Mesendoderm (in vitro differentiated cells): Measurements from ENCODE around the gene PPP2R2C.

Experiments used
- DNase-seq: peaks from one replicate; pipeline ENCODE4 v3.0.0; 2013
- H2AK5ac ChIP-seq: 2 replicates; pipeline ENCODE4 v1.6.1; 2013; ENCODE audit warnings: low read length, inconsistent platforms
- H2BK120ac ChIP-seq: 2 replicates; pipeline ENCODE4 v1.6.1; 2013; ENCODE audit warnings: low read depth, mild to moderate bottlenecking, low read length, moderate library complexity, mixed read lengths
- H2BK15ac ChIP-seq: replicated peaks from 2 replicates; pipeline ENCODE4 v1.6.1; 2013; ENCODE audit warnings: low read depth, mild to moderate bottlenecking, moderate library complexity
- H2BK5ac ChIP-seq: 2 replicates; pipeline ENCODE4 v1.6.1; 2013; ENCODE audit warnings: low read length, inconsistent platforms
- H3K18ac ChIP-seq: 2 replicates; pipeline ENCODE4 v1.6.1; 2013; ENCODE audit warnings: mild to moderate bottlenecking, low read length, mixed read lengths
- H3K23ac ChIP-seq: one replicate; pipeline ENCODE4 v1.6.1; 2013; ENCODE audit warnings: low read length
- H3K27ac ChIP-seq: 2 replicates; pipeline ENCODE4 v1.5.1; 2013; ENCODE audit warnings: low read depth, mild to moderate bottlenecking, inconsistent platforms, low read length, moderate library complexity
- H3K27me3 ChIP-seq: 2 replicates; pipeline ENCODE4 v1.6.1; 2013; ENCODE audit warnings: low read length, control low read depth, mild to moderate bottlenecking, inconsistent platforms; ENCODE audit not compliant: insufficient read depth, poor library complexity
- H3K36me3 ChIP-seq: 2 replicates; pipeline ENCODE4 v1.6.1; 2013; ENCODE audit warnings: low read length, inconsistent platforms; ENCODE audit not compliant: control insufficient read depth, insufficient read depth
- H3K4ac ChIP-seq: one replicate; pipeline ENCODE4 v1.6.1; 2013; ENCODE audit warnings: low read depth, mild to moderate bottlenecking, low read length, moderate library complexity
- H3K4me1 ChIP-seq: 2 replicates; pipeline ENCODE4 v1.6.1; 2013; ENCODE audit warnings: low read depth, low read length, inconsistent platforms; ENCODE audit not compliant: control insufficient read depth
- H3K4me2 ChIP-seq: 2 replicates; pipeline ENCODE4 v1.6.1; 2013; ENCODE audit warnings: low read length
- H3K4me3 ChIP-seq: 2 replicates; pipeline ENCODE4 v1.5.1; 2013; ENCODE audit warnings: mild to moderate bottlenecking, low read length
- H3K56ac ChIP-seq: one replicate; pipeline ENCODE4 v1.6.1; 2013; ENCODE audit warnings: low read length
- H3K79me1 ChIP-seq: 2 replicates; pipeline ENCODE4 v1.6.1; 2013; ENCODE audit warnings: low read length, inconsistent platforms
- H3K79me2 ChIP-seq: 2 replicates; pipeline ENCODE4 v1.6.1; 2013; ENCODE audit warnings: mild to moderate bottlenecking, low read length; ENCODE audit not compliant: control insufficient read depth, insufficient read depth
- H3K9ac ChIP-seq: 2 replicates; pipeline ENCODE4 v1.6.1; 2013; ENCODE audit warnings: low read length, inconsistent platforms
- H4K5ac ChIP-seq: one replicate; pipeline ENCODE4 v1.6.1; 2013; ENCODE audit warnings: low read length
- H4K8ac ChIP-seq: one replicate; pipeline ENCODE4 v1.6.1; 2013; ENCODE audit warnings: low read depth, mild to moderate bottlenecking, control low read depth, low read length, moderate library complexity
- WGBS: extraction: QIAGEN DNeasy Blood & Tissue Kit; methylation state at CpG from one replicate; pipeline ENCODE4 v1.1.7; 2013; ENCODE audit warnings: low lambda C conversion rate, missing lambda C conversion rate; ENCODE audit not compliant: insufficient coverage; ENCODE audit errors: extremely low coverage; 5-methylcytosine and 5-hydroxymethylcytosine counted together

The PPP2R2C gene

GRCh38 chr4:6452897-6453687 is 19.3 kb downstream of the PPP2R2C start:
- Histone ChIP-seq H3K4me3 (no peak overlapping the region), H3K4me1 (no peaks in the 10 kb centered on the region), H3K18ac (no peak overlapping the region), H3K79me2 (no peaks in the 10 kb centered on the region), H3K36me3 (no peaks in the 10 kb centered on the region), H2BK5ac (no peak overlapping the region), H3K23ac (no peak overlapping the region), H4K8ac (no peak overlapping the region), H3K4ac (no peak overlapping the region), H3K9ac (no peak overlapping the region), H3K4me2 (no peak overlapping the region), H4K5ac (no peak overlapping the region), H2AK5ac (no peak overlapping the region), H3K56ac (no peak overlapping the region), H3K27me3 (no peaks in the 10 kb centered on the region), H3K27ac (no peak overlapping the region), H2BK15ac (no peak overlapping the region), H2BK120ac (no peak overlapping the region), H3K79me1 (peaks cover 5% of the 10 kb centered on the region)
- no peak for DNase-seq
- no CpG with 5 or more reads among the region's 20 CpGs for WGBS

GRCh38 chr4:6452116-6452896 is 20.1 kb downstream of the PPP2R2C start:
- Histone ChIP-seq H2BK120ac (no peak overlapping the region), H3K36me3 (no peaks in the 10 kb centered on the region), H4K5ac (no peak overlapping the region), H3K27ac (no peak overlapping the region), H3K4me3 (no peak overlapping the region), H2BK15ac (no peak overlapping the region), H3K27me3 (no peaks in the 10 kb centered on the region), H3K56ac (no peak overlapping the region), H3K23ac (no peak overlapping the region), H3K4ac (no peak overlapping the region), H2AK5ac (no peak overlapping the region), H3K79me2 (no peaks in the 10 kb centered on the region), H3K9ac (no peak overlapping the region), H4K8ac (no peak overlapping the region), H3K4me1 (no peaks in the 10 kb centered on the region), H3K18ac (no peak overlapping the region), H3K79me1 (peaks cover 5% of the 10 kb centered on the region), H2BK5ac (no peak overlapping the region), H3K4me2 (no peak overlapping the region)
- WGBS, result no CpG with 5 or more reads among the region's 11 CpGs
- no peak for DNase-seq

DNA sequence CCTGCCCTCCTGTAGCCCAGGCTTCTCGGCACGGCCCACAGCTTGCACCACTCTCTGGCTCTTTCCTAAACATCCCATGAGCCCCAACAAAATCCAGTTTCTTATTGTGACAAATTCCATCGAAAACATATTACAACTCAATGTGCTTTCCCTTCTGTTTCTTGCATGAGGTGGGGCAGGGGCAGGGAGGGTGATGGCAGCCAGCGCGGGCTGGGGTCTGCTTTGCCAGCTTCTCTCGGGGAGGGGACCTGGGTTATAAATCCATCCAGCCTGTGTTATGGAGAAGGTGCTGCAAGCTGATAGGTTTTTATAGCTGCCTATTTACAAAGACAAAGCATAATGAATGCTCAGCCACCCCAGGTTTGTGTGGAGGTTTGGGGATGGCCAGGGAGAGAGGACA is 21.1 kb downstream of the PPP2R2C start:
- H3K27me3 ChIP-seq, result no peaks in the 10 kb centered on the region
- no peaks in the 10 kb centered on the region for H3K36me3 ChIP-seq
- no peak for DNase-seq
- no peak overlapping the region for H3K23ac ChIP-seq
- no peak overlapping the region for H4K8ac ChIP-seq
- H3K27ac ChIP-seq, result no peak overlapping the region
- H2BK15ac ChIP-seq, result no peak overlapping the region
- H3K4me3 ChIP-seq, result no peak overlapping the region
- H3K9ac ChIP-seq, result no peak overlapping the region
- H4K5ac ChIP-seq, result no peak overlapping the region
- H2BK120ac ChIP-seq, result no peak overlapping the region
- H3K79me1 ChIP-seq, result peaks cover 5% of the 10 kb centered on the region
- no peaks in the 10 kb centered on the region for H3K79me2 ChIP-seq
- H3K56ac ChIP-seq, result no peak overlapping the region
- no peak overlapping the region for H2AK5ac ChIP-seq
- no peak overlapping the region for H2BK5ac ChIP-seq
- H3K4me1 ChIP-seq, result no peaks in the 10 kb centered on the region
- no peak overlapping the region for H3K4ac ChIP-seq
- H3K4me2 ChIP-seq, result no peak overlapping the region
- no peak overlapping the region for H3K18ac ChIP-seq
- WGBS, result no CpG with 5 or more reads among the region's 6 CpGs

DNA sequence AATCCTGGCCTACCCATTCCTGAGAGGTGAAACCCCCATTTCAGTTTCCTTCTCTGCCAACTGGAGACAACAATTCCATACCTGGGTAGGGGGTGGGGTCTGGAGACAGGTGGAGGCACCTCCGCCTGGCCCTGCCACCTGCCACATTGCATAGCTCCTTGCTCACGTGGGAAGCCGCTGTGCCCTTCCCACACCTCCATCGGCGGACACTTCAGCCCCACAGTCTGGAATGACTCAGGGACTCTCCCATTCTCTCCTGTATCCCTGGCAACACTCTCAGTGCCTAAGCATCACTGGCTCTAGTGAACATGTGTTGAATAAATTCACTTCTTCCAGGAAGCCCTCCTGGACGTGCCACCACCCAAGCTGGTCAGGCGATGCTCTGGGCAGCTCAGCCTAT is 21.7 kb downstream of the PPP2R2C start:
- Histone ChIP-seq H3K79me1 (peaks cover 5% of the 10 kb centered on the region), H3K36me3 (no peaks in the 10 kb centered on the region), H3K27ac (no peak overlapping the region), H3K4me1 (no peaks in the 10 kb centered on the region), H2AK5ac (no peak overlapping the region), H2BK15ac (no peak overlapping the region), H3K23ac (no peak overlapping the region), H3K4me2 (no peak overlapping the region), H4K5ac (no peak overlapping the region), H4K8ac (no peak overlapping the region), H2BK5ac (no peak overlapping the region), H2BK120ac (no peak overlapping the region), H3K27me3 (no peaks in the 10 kb centered on the region), H3K79me2 (no peaks in the 10 kb centered on the region), H3K18ac (no peak overlapping the region), H3K56ac (no peak overlapping the region), H3K4ac (no peak overlapping the region), H3K4me3 (no peak overlapping the region), H3K9ac (no peak overlapping the region)
- DNase-seq, result no peak
- WGBS, result no CpG with 5 or more reads among the region's 7 CpGs

DNA sequence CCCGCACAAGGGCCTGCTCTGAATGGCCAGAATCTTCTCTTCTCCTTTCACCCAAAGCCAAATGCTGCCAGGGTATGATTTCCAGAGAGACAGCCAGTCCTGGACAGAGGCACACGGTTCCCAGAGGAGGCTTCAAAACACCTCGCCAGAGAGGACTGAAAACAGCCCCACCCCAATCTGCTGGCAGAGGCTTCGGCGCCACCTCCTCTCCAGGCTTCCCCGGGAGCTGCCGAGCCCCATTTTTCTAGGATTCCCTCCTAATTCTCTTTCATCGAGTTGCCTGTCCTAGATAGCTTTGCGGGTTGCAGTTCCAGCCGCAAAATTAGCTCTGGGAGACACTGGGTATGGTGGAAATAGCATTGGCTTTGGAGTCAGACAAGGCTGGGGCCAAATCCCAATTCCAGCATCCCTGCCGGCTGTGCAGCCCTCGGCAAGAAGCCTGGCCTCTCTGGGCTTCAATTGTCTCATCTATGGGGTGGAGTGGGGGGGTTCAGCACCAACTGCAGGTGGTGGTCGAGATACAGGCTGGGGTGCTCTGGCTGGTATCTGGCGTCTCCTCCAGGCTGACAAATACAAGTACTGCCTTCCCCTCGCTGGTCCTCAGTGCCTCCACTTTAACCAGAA is 22.6 kb downstream of the PPP2R2C start:
- Histone ChIP-seq H3K4me2 (no peak overlapping the region), H3K23ac (no peak overlapping the region), H4K5ac (no peak overlapping the region), H3K4ac (no peak overlapping the region), H3K79me1 (peaks cover 3% of the 10 kb centered on the region), H3K18ac (no peak overlapping the region), H3K4me1 (no peaks in the 10 kb centered on the region), H3K27ac (no peak overlapping the region), H3K56ac (no peak overlapping the region), H2BK5ac (no peak overlapping the region), H3K9ac (no peak overlapping the region), H3K27me3 (no peaks in the 10 kb centered on the region), H3K4me3 (no peak overlapping the region), H2BK15ac (no peak overlapping the region), H3K79me2 (no peaks in the 10 kb centered on the region), H2BK120ac (no peak overlapping the region), H4K8ac (no peak overlapping the region), H3K36me3 (no peaks in the 10 kb centered on the region), H2AK5ac (no peak overlapping the region)
- no peak for DNase-seq
- no CpG with 5 or more reads among the region's 15 CpGs for WGBS
